ENCODE results near the gene CIRBP. TPM values are rescaled to one million over a fixed set of nuclear protein-coding genes. Genes with fewer than 3 reads are reported as not detected.
A peak's percentile ranks its signal among the peaks of the same experiment; 100 is the strongest.

The CIRBP gene
- total and polyA plus RNA-seq, 2 of the 13 experiments (the other 11 are each of a cell fraction or from before 2014, with no cell fraction given) = 133 to 140 TPM

DNA sequence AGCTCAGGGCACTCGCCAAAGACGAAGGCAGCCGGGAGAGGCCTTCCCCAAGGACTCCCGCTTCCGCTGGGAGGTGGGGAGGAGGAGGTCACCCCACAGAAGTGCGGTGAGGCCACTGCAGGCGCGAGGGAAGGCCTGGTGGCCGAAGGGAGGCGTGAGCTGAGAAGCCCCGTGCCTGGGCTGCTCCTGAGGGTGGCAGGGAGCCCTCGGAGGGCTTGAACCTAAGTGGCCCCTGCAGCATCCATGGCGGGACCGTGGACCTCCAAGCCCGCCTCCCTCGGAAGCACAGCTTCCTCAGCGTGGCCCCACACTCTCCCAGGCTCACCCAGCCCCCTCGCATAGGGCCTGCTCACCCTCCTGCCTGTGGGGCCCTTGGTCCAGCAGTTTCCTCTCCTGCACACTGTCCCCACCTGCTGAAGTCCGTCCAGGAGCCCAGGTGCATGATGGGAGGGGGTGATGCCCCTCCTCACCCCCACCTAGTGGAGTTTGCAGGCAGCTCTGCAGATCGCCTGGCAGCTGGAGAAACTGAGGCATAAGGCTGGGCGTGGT, 42.5 kb downstream of the CIRBP start (continued):
- TF ChIP-seq ZNF598 (CRISPR knock-in tag; IDR thresholded peaks at IDR 0.05; ENCODE audit: borderline replicate concordance) = 0 out of 2 replicates have a peak, but pooled peaks have one; percentile 34
- TF ChIP-seq NFATC3 (CRISPR knock-in tag; IDR thresholded peaks at IDR 0.05) = no peak
- TF ChIP-seq, protein P1, sequence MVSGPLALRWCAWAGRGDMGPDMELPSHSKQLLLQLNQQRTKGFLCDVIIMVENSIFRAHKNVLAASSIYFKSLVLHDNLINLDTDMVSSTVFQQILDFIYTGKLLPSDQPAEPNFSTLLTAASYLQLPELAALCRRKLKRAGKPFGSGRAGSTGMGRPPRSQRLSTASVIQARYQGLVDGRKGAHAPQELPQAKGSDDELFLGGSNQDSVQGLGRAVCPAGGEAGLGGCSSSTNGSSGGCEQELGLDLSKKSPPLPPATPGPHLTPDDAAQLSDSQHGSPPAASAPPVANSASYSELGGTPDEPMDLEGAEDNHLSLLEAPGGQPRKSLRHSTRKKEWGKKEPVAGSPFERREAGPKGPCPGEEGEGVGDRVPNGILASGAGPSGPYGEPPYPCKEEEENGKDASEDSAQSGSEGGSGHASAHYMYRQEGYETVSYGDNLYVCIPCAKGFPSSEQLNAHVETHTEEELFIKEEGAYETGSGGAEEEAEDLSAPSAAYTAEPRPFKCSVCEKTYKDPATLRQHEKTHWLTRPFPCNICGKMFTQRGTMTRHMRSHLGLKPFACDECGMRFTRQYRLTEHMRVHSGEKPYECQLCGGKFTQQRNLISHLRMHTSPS (CRISPR knock-in tag; IDR thresholded peaks at IDR 0.05; ENCODE audit: low read depth) = peak; percentile 64; the same call in 1 of the 2 replicates
- peak; percentile 54 for TF ChIP-seq GABPB1 (CRISPR knock-in tag; IDR thresholded peaks at IDR 0.05)
- TF ChIP-seq KDM5A (IDR thresholded peaks at IDR 0.05; ENCODE audit: borderline replicate concordance, low read length) = no peak
- TF ChIP-seq HNRNPL (IDR thresholded peaks at IDR 0.05; ENCODE audit: low read depth, low read length) = peak; percentile 61; the same call in 1 of the 2 replicates
- TF ChIP-seq, protein P2, sequence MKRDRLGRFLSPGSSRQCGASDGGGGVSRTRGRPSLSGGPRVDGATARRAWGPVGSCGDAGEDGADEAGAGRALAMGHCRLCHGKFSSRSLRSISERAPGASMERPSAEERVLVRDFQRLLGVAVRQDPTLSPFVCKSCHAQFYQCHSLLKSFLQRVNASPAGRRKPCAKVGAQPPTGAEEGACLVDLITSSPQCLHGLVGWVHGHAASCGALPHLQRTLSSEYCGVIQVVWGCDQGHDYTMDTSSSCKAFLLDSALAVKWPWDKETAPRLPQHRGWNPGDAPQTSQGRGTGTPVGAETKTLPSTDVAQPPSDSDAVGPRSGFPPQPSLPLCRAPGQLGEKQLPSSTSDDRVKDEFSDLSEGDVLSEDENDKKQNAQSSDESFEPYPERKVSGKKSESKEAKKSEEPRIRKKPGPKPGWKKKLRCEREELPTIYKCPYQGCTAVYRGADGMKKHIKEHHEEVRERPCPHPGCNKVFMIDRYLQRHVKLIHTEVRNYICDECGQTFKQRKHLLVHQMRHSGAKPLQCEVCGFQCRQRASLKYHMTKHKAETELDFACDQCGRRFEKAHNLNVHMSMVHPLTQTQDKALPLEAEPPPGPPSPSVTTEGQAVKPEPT (CRISPR knock-in tag; IDR thresholded peaks at IDR 0.05; ENCODE audit: low read depth) = no peak
- peak; percentile 26; the same call in 1 of the 2 replicates for TF ChIP-seq ZFY (CRISPR knock-in tag; IDR thresholded peaks at IDR 0.05)
- TF ChIP-seq, protein P3, sequence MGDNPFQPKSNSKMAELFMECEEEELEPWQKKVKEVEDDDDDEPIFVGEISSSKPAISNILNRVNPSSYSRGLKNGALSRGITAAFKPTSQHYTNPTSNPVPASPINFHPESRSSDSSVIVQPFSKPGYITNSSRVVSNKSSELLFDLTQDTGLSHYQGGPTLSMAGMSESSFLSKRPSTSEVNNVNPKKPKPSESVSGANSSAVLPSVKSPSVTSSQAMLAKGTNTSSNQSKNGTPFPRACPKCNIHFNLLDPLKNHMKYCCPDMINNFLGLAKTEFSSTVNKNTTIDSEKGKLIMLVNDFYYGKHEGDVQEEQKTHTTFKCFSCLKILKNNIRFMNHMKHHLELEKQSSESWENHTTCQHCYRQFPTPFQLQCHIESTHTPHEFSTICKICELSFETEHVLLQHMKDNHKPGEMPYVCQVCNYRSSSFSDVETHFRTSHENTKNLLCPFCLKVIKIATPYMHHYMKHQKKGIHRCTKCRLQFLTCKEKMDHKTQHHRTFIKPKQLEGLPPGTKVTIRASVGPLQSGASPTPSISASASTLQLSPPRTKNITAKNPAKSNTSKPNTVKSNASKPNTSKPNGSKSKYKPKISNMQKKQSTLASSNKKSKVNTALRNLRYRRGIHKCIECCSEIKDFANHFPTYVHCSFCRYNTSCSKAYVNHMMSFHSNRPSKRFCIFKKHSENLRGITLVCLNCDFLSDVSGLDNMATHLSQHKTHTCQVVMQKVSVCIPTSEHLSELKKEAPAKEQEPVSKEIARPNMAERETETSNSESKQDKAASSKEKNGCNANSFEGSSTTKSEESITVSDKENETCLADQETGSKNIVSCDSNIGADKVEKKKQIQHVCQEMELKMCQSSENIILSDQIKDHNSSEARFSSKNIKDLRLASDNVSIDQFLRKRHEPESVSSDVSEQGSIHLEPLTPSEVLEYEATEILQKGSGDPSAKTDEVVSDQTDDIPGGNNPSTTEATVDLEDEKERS (CRISPR knock-in tag; IDR thresholded peaks at IDR 0.05) = no peak

All from HepG2 (cell line).